Stimulated activated CD8-positive, alpha-beta memory T cell treated with anti-CD3 and anti-CD28 coated beads, Interleukin-12 subunit alpha, Interleukin-12 subunit beta, amount 100 ng/mL, for 1 hour (primary cell): ENCODE data around the gene RPS16.

Experiments
- DNase-seq: peaks from one replicate; pipeline ENCODE4 v3.0.0-alpha.2; 2020; ENCODE audit warnings: low read depth

Gene RPS16

GRCh38 chr19:39385629-39386411, 49.9 kb downstream of the RPS16 start:
- DNase-seq, result no peak

GRCh38 chr19:39384839-39385568, 50.7 kb downstream of the RPS16 start:
- DNase-seq, result no peak
